NCI-H2081 (cell line): ENCODE measurements around the gene NME5.
"Not testable (repeated sequence)": the region's sequence is repeated elsewhere in the genome, so short reads cannot be mapped to it uniquely, and the experiment has no call there.

Experiments
- DNase-seq, 2 experiments: peaks; one replicate each; lab custom pipeline; 2025; lab: John Stamatoyannopoulos, UW

Gene NME5

GRCh38 chr5:138138949-138139780, at the start of gene NME5:
TSS of gene NME5 (minus strand) at chr5:138139428. CDS start at chr5:138138780, 648 bp downstream.
- peak; percentile 45 to 75 for DNase-seq

- no peak for DNase-seq
Observed at GRCh38 chr5:138188626-138189025, 49.4 kb upstream of the NME5 start.

GRCh38 chr5:138186002-138186447, 46.8 kb upstream of the NME5 start:
- DNase-seq, result no peak

GRCh38 chr5:138182808-138183207, 43.6 kb upstream of the NME5 start:
- no peak for DNase-seq

- DNase-seq, result no peak
Observed at GRCh38 chr5:138180841-138181240, 41.6 kb upstream of the NME5 start.

GRCh38 chr5:138180183-138180782, 41.1 kb upstream of the NME5 start:
- peak; percentile 27 to 70 for DNase-seq

GRCh38 chr5:138179277-138179857, 40.1 kb upstream of the NME5 start:
- no peak for DNase-seq

- peak; percentile 93 to 94 for DNase-seq
Observed at GRCh38 chr5:138178516-138179276, 39.5 kb upstream of the NME5 start, which contains the start of the genes BRD8 and KIF20A. TSS of gene BRD8 (minus strand) at chr5:138178630. CDS start at chr5:138178614, 16 bp downstream. TSS of gene KIF20A (plus strand) at chr5:138179112. CDS start at chr5:138179681, 569 bp downstream.

GRCh38 chr5:138177941-138178515, 38.8 kb upstream of the NME5 start:
- peak in 1 of 2 experiments; percentile 6 for DNase-seq

GRCh38 chr5:138170299-138170698, 31.1 kb upstream of the NME5 start:
- DNase-seq, result no peak

- no peak for DNase-seq
Observed at GRCh38 chr5:138169124-138169523, 29.9 kb upstream of the NME5 start.

GRCh38 chr5:138163721-138164120, 24.5 kb upstream of the NME5 start:
- no peak for DNase-seq

- DNase-seq, result no peak
Observed at GRCh38 chr5:138160706-138161105, 21.5 kb upstream of the NME5 start.

- no peak for DNase-seq
Observed at GRCh38 chr5:138159666-138160065, 20.4 kb upstream of the NME5 start.

- no peak for DNase-seq
Observed at GRCh38 chr5:138157626-138158025, 18.4 kb upstream of the NME5 start.

GRCh38 chr5:138155977-138156376, 16.7 kb upstream of the NME5 start:
- not testable (repeated sequence) for DNase-seq

GRCh38 chr5:138149530-138149929, 10.3 kb upstream of the NME5 start:
- DNase-seq, result no peak

- DNase-seq, result no peak
Observed at GRCh38 chr5:138148811-138149210, 9.6 kb upstream of the NME5 start.

- DNase-seq, result not testable (repeated sequence)
Observed at GRCh38 chr5:138143578-138143977, 4.3 kb upstream of the NME5 start.

GRCh38 chr5:138141734-138142133, 2.5 kb upstream of the NME5 start:
- DNase-seq, result no peak

GRCh38 chr5:138140268-138140667, 1.0 kb upstream of the NME5 start:
- DNase-seq, result no peak

- DNase-seq, result no peak
Observed at GRCh38 chr5:138139781-138140090, 508 bp upstream of the NME5 start.
